HL-60 (cell line): ENCODE measurements around the gene PRODH2.

Experiments
- DNase-seq, 2 experiments: peaks; one replicate each; pipeline ENCODE4 v3.0.0-alpha.2; 2010 to 2020; ENCODE audit warnings: low read depth in 1 of 2, low spot score in 1 of 2
- H3K27ac ChIP-seq: fragments of 250-450 bp; sonication (Bioruptor Pico); replicated peaks from 2 replicates; pipeline ENCODE4 v1.5.1; 2020; ENCODE audit warnings: mild to moderate bottlenecking, moderate library complexity
- H3K27me3 ChIP-seq: fragments of 250-450 bp; sonication (Bioruptor Pico); 2 replicates; pipeline ENCODE4 v1.5.1; 2021; ENCODE audit warnings: mild to moderate bottlenecking, moderate library complexity; ENCODE audit not compliant: insufficient read depth, poor library complexity, severe bottlenecking
- H3K4me3 ChIP-seq: replicated peaks from 2 replicates; pipeline ENCODE4 v1.5.1; 2011; ENCODE audit warnings: mild to moderate bottlenecking, control low read depth, low read length; ENCODE audit not compliant: insufficient read depth
- GABPA ChIP-seq: IDR thresholded peaks from 2 replicates; pipeline ENCODE4 v1.6.1; 2012; ENCODE audit warnings: low read depth
- POLR2AphosphoS5 ChIP-seq: IDR thresholded peaks from 2 replicates; pipeline ENCODE4 v1.6.1; 2012; ENCODE audit warnings: low read depth
- SPI1 ChIP-seq: IDR thresholded peaks from 2 replicates; pipeline ENCODE4 v1.6.1; 2012; ENCODE audit warnings: low read depth, mild to moderate bottlenecking, borderline replicate concordance
- TF ChIP-seq, protein P1 (sequence below): IDR thresholded peaks from one replicate; pipeline ENCODE4 v1.5.1; 2011; ENCODE audit warnings: low read length, control low read depth, inconsistent platforms; ENCODE audit not compliant: insufficient read depth
- TF ChIP-seq, protein P2 (sequence below): IDR thresholded peaks from 2 replicates; pipeline ENCODE4 v1.6.1; 2012; ENCODE audit warnings: low read depth; ENCODE audit not compliant: insufficient replicate concordance

PRODH2 gene

DNA sequence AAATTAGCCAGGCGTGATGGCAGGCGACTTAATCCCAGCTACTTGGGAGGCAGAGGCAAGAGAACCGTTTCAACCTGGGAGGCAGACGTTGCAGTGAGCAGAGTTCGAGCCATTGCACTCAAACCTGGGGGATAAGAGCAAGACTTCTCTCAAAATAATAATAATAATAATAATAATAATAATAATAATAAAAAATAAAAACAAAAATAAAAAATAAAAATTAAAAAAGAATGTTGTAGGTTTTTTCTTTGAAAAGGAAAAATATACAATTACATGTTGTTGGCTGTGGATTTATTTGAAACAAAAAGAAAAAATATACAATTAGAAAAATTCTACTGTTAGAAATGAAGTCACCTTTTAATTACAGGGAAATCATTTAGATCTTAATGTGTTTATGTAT lies 11.5 kb upstream of the PRODH2 start:
- no peak overlapping the region for H3K4me3 ChIP-seq
- DNase-seq = no peak
- TF ChIP-seq, protein P1, sequence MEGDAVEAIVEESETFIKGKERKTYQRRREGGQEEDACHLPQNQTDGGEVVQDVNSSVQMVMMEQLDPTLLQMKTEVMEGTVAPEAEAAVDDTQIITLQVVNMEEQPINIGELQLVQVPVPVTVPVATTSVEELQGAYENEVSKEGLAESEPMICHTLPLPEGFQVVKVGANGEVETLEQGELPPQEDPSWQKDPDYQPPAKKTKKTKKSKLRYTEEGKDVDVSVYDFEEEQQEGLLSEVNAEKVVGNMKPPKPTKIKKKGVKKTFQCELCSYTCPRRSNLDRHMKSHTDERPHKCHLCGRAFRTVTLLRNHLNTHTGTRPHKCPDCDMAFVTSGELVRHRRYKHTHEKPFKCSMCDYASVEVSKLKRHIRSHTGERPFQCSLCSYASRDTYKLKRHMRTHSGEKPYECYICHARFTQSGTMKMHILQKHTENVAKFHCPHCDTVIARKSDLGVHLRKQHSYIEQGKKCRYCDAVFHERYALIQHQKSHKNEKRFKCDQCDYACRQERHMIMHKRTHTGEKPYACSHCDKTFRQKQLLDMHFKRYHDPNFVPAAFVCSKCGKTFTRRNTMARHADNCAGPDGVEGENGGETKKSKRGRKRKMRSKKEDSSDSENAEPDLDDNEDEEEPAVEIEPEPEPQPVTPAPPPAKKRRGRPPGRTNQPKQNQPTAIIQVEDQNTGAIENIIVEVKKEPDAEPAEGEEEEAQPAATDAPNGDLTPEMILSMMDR = no peak
- TF ChIP-seq SPI1 (no peak), GABPA (no peak), POLR2AphosphoS5 (no peak)
- TF ChIP-seq, protein P2, sequence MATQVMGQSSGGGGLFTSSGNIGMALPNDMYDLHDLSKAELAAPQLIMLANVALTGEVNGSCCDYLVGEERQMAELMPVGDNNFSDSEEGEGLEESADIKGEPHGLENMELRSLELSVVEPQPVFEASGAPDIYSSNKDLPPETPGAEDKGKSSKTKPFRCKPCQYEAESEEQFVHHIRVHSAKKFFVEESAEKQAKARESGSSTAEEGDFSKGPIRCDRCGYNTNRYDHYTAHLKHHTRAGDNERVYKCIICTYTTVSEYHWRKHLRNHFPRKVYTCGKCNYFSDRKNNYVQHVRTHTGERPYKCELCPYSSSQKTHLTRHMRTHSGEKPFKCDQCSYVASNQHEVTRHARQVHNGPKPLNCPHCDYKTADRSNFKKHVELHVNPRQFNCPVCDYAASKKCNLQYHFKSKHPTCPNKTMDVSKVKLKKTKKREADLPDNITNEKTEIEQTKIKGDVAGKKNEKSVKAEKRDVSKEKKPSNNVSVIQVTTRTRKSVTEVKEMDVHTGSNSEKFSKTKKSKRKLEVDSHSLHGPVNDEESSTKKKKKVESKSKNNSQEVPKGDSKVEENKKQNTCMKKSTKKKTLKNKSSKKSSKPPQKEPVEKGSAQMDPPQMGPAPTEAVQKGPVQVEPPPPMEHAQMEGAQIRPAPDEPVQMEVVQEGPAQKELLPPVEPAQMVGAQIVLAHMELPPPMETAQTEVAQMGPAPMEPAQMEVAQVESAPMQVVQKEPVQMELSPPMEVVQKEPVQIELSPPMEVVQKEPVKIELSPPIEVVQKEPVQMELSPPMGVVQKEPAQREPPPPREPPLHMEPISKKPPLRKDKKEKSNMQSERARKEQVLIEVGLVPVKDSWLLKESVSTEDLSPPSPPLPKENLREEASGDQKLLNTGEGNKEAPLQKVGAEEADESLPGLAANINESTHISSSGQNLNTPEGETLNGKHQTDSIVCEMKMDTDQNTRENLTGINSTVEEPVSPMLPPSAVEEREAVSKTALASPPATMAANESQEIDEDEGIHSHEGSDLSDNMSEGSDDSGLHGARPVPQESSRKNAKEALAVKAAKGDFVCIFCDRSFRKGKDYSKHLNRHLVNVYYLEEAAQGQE = no peak
- H3K27ac ChIP-seq = no peak overlapping the region
- H3K27me3 ChIP-seq = no peaks in the 10 kb centered on the region

DNA sequence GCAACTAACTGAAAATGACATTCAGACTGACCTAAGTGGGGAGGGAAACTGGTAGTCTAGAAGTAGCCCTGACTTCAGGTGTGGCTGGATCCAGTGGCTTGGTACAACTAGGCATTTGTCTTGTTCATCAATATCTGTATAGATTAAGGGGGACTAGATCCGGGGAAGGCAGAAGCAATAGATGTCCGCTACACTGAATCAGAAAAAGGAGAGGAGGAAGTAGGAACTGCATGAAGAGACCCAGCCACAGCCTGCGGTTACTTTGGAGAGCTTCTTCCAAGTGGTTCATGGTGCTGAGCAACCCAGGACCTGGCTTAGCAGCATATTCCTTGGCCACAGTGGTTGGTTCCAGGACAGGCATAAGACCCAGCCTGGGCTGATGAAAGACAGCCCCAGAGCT lies 9.9 kb upstream of the PRODH2 start:
- TF ChIP-seq, protein P1 = no peak
- TF ChIP-seq SPI1 (peak; percentile 76; the same call in 1 of the 2 replicates), GABPA (no peak)
- TF ChIP-seq, protein P2 = no peak
- H3K4me3 ChIP-seq = peak overlapping the region; percentile 54
- H3K27me3 ChIP-seq = no peaks in the 10 kb centered on the region
- no peak overlapping the region for H3K27ac ChIP-seq
- peak; percentile 70 to 86 for DNase-seq

DNA sequence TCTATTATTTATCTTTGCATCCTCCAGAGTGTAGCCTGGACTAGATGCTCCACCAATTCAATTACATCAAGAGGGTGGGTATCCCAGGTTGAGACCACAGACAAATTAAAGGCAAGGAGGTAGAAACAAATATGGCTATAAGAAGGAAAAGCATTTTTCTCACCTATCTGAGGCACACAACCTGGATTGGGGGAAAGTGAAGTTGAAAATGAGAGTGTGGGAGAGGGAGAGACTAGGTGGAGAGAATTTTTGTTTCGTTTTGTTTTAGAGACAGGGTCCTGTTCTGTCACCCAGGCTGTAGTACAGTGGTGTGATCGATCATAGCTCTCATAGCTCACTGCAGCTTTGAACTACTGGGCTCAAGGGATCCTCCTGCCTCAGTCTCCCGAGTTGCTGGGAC lies 5.8 kb upstream of the PRODH2 start:
- H3K4me3 ChIP-seq = no peak overlapping the region
- no peak for DNase-seq
- H3K27me3 ChIP-seq = no peaks in the 10 kb centered on the region
- TF ChIP-seq GABPA (no peak), POLR2AphosphoS5 (no peak)
- TF ChIP-seq, protein P2 = no peak
- no peak overlapping the region for H3K27ac ChIP-seq

DNA sequence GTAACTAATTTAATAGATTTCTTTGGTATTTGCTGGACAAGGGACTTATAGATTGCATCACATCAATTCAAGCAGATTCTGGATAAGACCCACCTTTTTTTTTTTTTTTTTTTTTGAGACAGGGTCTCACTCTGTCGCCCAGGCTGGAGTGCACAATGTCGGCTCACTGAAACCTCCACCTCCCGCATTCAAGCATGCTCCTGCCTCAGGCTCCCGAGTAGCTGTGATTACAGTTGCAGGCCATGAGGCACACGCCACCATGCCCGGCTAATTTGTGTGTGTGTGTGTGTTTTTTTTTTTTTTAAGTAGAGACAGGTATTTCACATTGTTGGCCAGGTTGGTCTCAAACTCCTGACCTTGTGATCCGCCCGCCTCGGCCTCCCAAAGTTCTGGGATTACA lies 4.2 kb upstream of the PRODH2 start:
- no peak overlapping the region for H3K4me3 ChIP-seq
- DNase-seq = no peak
- no peak for TF ChIP-seq SPI1
- TF ChIP-seq GABPA = no peak
- TF ChIP-seq, protein P1 = no peak
- no peak for TF ChIP-seq POLR2AphosphoS5
- TF ChIP-seq, protein P2 = no peak
- no peaks in the 10 kb centered on the region for H3K27me3 ChIP-seq
- no peak overlapping the region for H3K27ac ChIP-seq
